Measurements from ENCODE around the gene SENP5.

SENP5 gene

GRCh38 chr3:196902296-196902695 is 34.6 kb downstream of the SENP5 start:
- TF ChIP-seq CTCF (IDR thresholded peaks at IDR 0.05; ENCODE audit: extremely low read depth, missing control alignments), result no peak
- no peak for DNase-seq (ENCODE audit: low spot score)

- no peak for TF ChIP-seq CTCF (IDR thresholded peaks at IDR 0.05; ENCODE audit: extremely low read depth, missing control alignments)
- DNase-seq (ENCODE audit: low spot score), result no peak
These were observed 36.0 kb downstream of the SENP5 start for GRCh38 chr3:196903740-196904139.

- no peak for TF ChIP-seq CTCF (IDR thresholded peaks at IDR 0.05; ENCODE audit: extremely low read depth, missing control alignments)
- DNase-seq (ENCODE audit: low spot score), result no peak
These were observed 47.1 kb downstream of the SENP5 start for GRCh38 chr3:196914866-196915265.

GRCh38 chr3:196915375-196915774 is 47.7 kb downstream of the SENP5 start:
- no peak for DNase-seq (ENCODE audit: low spot score)
- no peak for TF ChIP-seq CTCF (IDR thresholded peaks at IDR 0.05; ENCODE audit: extremely low read depth, missing control alignments)

- no peak for TF ChIP-seq CTCF (IDR thresholded peaks at IDR 0.05; ENCODE audit: extremely low read depth, missing control alignments)
- DNase-seq (ENCODE audit: low spot score), result no peak
These were observed 48.5 kb downstream of the SENP5 start for GRCh38 chr3:196916221-196916620.

- TF ChIP-seq CTCF (IDR thresholded peaks at IDR 0.05; ENCODE audit: extremely low read depth, missing control alignments), result no peak
- no peak for DNase-seq (ENCODE audit: low spot score)
These were observed 49.3 kb downstream of the SENP5 start for GRCh38 chr3:196916995-196917394.

- no peak for TF ChIP-seq CTCF (IDR thresholded peaks at IDR 0.05; ENCODE audit: extremely low read depth, missing control alignments)
- no peak for DNase-seq (ENCODE audit: low spot score)
These were observed 51.2 kb downstream of the SENP5 start for GRCh38 chr3:196918968-196919367.

Measured in GM20000 (cell line).